ENCODE measurements around the gene FBXL7.

Gene FBXL7

DNA sequence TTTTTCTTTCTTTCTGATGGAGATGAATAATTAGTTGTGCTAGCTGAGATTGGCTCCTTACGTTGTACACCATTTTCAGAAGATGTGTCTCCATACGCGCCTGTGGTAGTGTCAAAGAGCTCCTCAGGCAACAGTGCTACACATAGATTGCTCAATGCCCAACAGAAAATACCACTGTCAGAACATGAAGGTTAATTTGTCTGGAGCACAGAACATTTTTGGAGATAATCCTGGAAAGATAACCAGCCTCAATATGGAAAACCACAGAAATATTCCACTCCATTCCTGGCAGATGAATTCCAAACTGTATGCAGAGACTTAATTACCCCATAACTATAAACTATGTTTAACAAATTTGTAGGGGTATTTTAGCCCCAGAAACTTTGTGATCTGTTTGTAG is 446.0 kb downstream of the FBXL7 start:
- ATAC-seq (no peak), DNase-seq (no peak)
- Mint-ChIP-seq H3K9me3 (no peaks in the 10 kb centered on the region), H3K27me3 (no peaks in the 10 kb centered on the region), H3K27ac (no peak overlapping the region), H3K4me1 (no peaks in the 10 kb centered on the region), H3K4me3 (no peak overlapping the region), H3K36me3 (ENCODE audit: low read depth) (no peaks in the 10 kb centered on the region)

DNA sequence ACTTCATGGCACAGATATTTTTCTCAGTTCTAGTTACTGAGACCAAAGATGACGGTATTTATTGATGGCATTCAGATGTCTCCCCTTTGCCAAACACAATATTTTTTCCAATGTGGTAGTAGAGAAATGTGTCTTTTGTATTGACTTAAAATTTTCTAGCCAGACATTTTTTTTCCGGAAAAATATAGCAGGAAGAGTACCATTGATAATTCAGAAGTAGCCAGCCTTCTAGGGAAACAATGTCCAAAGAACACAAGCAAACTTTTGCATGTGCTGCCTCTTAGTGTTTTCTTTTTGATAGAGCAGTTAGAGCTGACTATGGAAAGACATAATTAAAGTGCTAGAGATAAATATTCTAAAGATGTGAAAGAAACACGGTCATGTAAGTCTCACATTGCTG is 448.2 kb downstream of the FBXL7 start:
- H3K36me3 Mint-ChIP-seq (ENCODE audit: low read depth), result no peaks in the 10 kb centered on the region
- no peaks in the 10 kb centered on the region for H3K4me1 Mint-ChIP-seq
- no peaks in the 10 kb centered on the region for H3K27me3 Mint-ChIP-seq
- H3K9me3 Mint-ChIP-seq, result no peaks in the 10 kb centered on the region
- no peak overlapping the region for H3K4me3 Mint-ChIP-seq
- DNase-seq (no peak), ATAC-seq (no peak)
- no peak overlapping the region for H3K27ac Mint-ChIP-seq

GRCh38 chr5:15951126-15951525 is 451.1 kb downstream of the FBXL7 start:
- Mint-ChIP-seq H3K27me3 (no peaks in the 10 kb centered on the region), H3K9me3 (no peaks in the 10 kb centered on the region), H3K27ac (no peak overlapping the region), H3K4me3 (no peak overlapping the region), H3K36me3 (ENCODE audit: low read depth) (no peaks in the 10 kb centered on the region), H3K4me1 (no peaks in the 10 kb centered on the region)
- DNase-seq (no peak), ATAC-seq (no peak)

GRCh38 chr5:15951550-15951949 is 451.6 kb downstream of the FBXL7 start:
- Mint-ChIP-seq H3K36me3 (ENCODE audit: low read depth) (no peaks in the 10 kb centered on the region), H3K4me3 (no peak overlapping the region), H3K9me3 (no peaks in the 10 kb centered on the region), H3K27me3 (no peaks in the 10 kb centered on the region), H3K4me1 (no peaks in the 10 kb centered on the region), H3K27ac (no peak overlapping the region)
- ATAC-seq, result no peak
- DNase-seq, result no peak

GRCh38 chr5:15956622-15957021 is 456.6 kb downstream of the FBXL7 start:
- H3K27me3 Mint-ChIP-seq, result no peaks in the 10 kb centered on the region

GRCh38 chr5:15957124-15957523 is 457.1 kb downstream of the FBXL7 start:
- Mint-ChIP-seq H3K36me3 (ENCODE audit: low read depth) (no peaks in the 10 kb centered on the region), H3K27me3 (no peaks in the 10 kb centered on the region), H3K4me3 (no peak overlapping the region), H3K9me3 (no peaks in the 10 kb centered on the region), H3K27ac (no peak overlapping the region), H3K4me1 (no peaks in the 10 kb centered on the region)
- DNase-seq (no peak), ATAC-seq (no peak)

More at GRCh38 chr5:15956622-15957021, 456.6 kb downstream of the FBXL7 start:
- Mint-ChIP-seq H3K9me3 (no peaks in the 10 kb centered on the region), H3K4me3 (no peak overlapping the region), H3K4me1 (no peaks in the 10 kb centered on the region), H3K27ac (no peak overlapping the region), H3K36me3 (ENCODE audit: low read depth) (no peaks in the 10 kb centered on the region)
- no peak for ATAC-seq
- no peak for DNase-seq

DNA sequence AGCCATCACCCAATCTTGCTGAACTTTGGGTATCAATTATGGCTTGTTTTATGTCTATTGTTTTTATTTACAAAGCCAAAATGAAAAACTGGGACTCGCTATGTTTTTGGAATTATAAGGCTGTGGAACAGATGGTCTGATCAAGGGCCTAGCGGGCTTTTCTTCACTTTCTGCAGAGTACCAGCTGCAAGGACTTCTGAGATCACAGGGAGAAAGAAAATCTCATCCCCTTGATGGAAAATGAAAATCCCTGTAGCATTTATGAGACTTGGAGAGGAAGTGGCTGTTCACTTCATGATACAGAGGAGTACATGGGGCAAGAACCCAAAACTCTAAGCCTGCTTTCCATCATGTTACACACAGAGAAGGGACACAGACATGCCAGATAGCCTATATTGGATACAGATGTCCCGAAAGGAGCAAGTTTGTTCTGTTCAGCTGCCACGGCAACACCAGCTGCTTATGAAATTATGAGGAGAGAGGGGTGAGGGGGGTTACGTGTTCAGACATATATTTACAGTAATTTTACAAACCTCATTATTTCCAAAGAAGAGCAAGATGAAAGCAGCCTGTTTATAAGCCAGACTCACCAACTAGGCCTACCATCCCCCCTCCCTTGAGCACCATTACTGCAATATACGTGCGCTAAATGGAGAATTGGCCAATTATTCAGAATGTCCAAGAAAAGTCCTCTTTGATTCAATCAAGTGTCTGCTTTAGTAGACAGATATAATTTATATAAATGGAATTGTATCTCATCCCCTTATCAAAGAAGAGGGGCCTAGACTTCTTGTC is 459.6 kb downstream of the FBXL7 start:
- Mint-ChIP-seq H3K27me3 (no peaks in the 10 kb centered on the region), H3K36me3 (ENCODE audit: low read depth) (no peaks in the 10 kb centered on the region), H3K9me3 (no peaks in the 10 kb centered on the region), H3K27ac (no peak overlapping the region), H3K4me1 (no peaks in the 10 kb centered on the region), H3K4me3 (no peak overlapping the region)
- ATAC-seq (no peak), DNase-seq (no peak)

DNA sequence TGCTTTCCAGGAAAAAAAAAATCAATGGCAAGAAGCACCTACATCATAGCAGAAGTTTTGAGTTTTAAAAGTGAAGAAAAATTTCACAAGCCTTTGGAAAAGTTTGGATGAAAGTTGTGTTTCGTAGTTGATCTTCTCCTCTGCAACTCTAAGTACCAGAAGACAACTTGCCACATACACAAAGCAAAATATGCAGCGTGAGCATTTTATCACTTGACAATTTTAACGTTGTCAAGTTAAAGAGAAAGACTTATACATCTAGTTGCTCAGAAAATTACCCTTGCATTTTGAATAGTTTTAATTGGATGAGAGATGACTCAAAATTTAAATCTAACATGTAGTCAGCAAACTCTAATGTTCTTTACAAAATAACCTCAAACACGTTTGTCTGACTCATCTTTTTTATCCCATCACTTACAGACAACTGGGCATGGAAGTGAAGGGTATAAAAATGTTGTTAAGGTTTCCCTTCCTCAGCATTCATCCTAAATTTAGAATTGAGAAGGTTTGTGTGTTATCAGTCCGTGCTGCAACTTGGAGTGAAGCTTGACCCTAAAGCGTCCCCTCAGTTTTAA is 466.2 kb downstream of the FBXL7 start:
- no peaks in the 10 kb centered on the region for H3K4me1 Mint-ChIP-seq
- no peak overlapping the region for H3K4me3 Mint-ChIP-seq
- H3K9me3 Mint-ChIP-seq, result no peaks in the 10 kb centered on the region
- H3K36me3 Mint-ChIP-seq (ENCODE audit: low read depth), result no peaks in the 10 kb centered on the region
- H3K27ac Mint-ChIP-seq, result no peak overlapping the region
- DNase-seq (no peak), ATAC-seq (no peak)
- H3K27me3 Mint-ChIP-seq, result no peaks in the 10 kb centered on the region

DNA sequence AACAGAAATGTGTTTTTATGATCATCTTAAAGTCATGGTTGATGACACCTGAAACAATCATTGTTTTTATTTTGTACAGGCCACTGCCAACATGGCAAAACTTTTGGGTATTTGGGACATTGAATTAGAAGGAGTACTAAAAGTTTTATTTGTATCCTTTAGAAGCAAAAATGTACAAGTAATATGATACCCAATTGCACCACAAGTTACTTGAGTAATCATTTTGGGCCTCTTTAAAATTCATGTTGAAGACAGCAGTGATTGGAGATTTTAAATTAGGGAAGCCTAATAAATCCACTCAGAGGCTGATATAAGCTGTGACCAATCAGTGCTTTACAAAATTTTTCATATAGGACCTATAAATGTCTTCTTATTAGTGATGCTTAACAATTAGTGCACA is 466.7 kb downstream of the FBXL7 start:
- H3K27me3 Mint-ChIP-seq, result no peaks in the 10 kb centered on the region
- H3K36me3 Mint-ChIP-seq (ENCODE audit: low read depth), result no peaks in the 10 kb centered on the region
- ATAC-seq (no peak), DNase-seq (no peak)
- H3K4me1 Mint-ChIP-seq, result no peaks in the 10 kb centered on the region
- H3K4me3 Mint-ChIP-seq, result no peak overlapping the region
- no peaks in the 10 kb centered on the region for H3K9me3 Mint-ChIP-seq
- H3K27ac Mint-ChIP-seq, result no peak overlapping the region

- Mint-ChIP-seq H3K27ac (no peak overlapping the region), H3K4me3 (no peak overlapping the region), H3K9me3 (peaks cover 3% of the 10 kb centered on the region), H3K4me1 (no peaks in the 10 kb centered on the region), H3K27me3 (no peaks in the 10 kb centered on the region), H3K36me3 (ENCODE audit: low read depth) (no peaks in the 10 kb centered on the region)
- DNase-seq (no peak), ATAC-seq (no peak)
These were observed 469.0 kb downstream of the FBXL7 start for GRCh38 chr5:15968993-15969392.

DNA sequence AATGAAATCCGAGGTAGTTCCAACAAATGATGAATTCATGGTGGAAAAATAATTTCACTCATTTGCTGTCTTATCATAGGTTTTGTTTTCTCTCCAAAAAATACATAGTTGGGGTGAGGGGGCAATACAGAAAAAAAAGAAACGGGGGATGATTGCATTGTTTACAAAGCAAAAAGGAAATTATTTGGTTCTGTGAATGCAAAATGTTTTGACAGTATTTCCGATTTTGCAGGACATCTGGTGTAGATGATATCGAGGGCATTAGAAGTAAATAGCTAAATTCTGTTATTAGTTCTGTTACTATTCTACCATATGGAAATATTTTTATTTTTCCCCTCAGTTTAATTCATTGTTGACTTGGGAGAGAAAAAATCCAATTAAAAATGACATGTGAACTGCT is 477.9 kb downstream of the FBXL7 start:
- Mint-ChIP-seq H3K4me3 (no peak overlapping the region), H3K4me1 (no peaks in the 10 kb centered on the region), H3K9me3 (peaks cover 3% of the 10 kb centered on the region), H3K27me3 (no peaks in the 10 kb centered on the region), H3K27ac (no peak overlapping the region), H3K36me3 (ENCODE audit: low read depth) (no peaks in the 10 kb centered on the region)
- DNase-seq (no peak), ATAC-seq (no peak)

DNA sequence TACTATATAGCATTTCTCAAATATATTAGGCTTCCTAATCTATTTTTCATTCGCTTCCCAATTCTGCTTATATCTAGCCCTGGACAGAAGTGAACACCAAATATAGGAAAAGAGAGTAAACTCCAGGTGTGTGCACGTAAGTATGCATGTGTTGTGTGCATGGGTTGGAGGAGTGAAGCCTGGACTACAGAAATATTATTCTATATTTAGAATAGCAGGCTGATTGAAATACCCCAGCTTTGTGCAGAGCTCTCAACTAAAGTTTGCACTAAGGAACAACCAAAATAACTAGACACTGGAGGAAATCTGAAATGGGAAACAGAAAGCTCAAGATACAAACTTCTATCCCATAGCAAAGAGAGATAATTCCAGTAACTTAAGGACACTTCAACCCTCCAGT is 480.9 kb downstream of the FBXL7 start:
- H3K36me3 Mint-ChIP-seq (ENCODE audit: low read depth), result no peaks in the 10 kb centered on the region
- no peaks in the 10 kb centered on the region for H3K4me1 Mint-ChIP-seq
- no peak overlapping the region for H3K4me3 Mint-ChIP-seq
- ATAC-seq (no peak), DNase-seq (no peak)
- H3K27me3 Mint-ChIP-seq, result no peaks in the 10 kb centered on the region
- no peak overlapping the region for H3K27ac Mint-ChIP-seq
- no peaks in the 10 kb centered on the region for H3K9me3 Mint-ChIP-seq

- H3K36me3 Mint-ChIP-seq (ENCODE audit: low read depth), result no peaks in the 10 kb centered on the region
- no peak overlapping the region for H3K4me3 Mint-ChIP-seq
- DNase-seq (no peak), ATAC-seq (no peak)
- H3K4me1 Mint-ChIP-seq, result no peaks in the 10 kb centered on the region
- H3K9me3 Mint-ChIP-seq, result peaks cover 6% of the 10 kb centered on the region
- H3K27me3 Mint-ChIP-seq, result no peaks in the 10 kb centered on the region
- H3K27ac Mint-ChIP-seq, result no peak overlapping the region
These were observed 483.4 kb downstream of the FBXL7 start for GRCh38 chr5:15983392-15983791.
